ENCODE measurements around the gene KLF11. TPM values are rescaled to one million over a fixed set of nuclear protein-coding genes. Genes with fewer than 3 reads are reported as not detected.
A peak's percentile ranks its signal among the peaks of the same experiment; 100 is the strongest.

Gene KLF11
- total and polyA plus RNA-seq, 9 of the 15 experiments (the other 6 are each of a cell fraction or from before 2014, with no cell fraction given) = 2.1 to 13.4 (median 6.5) TPM

DNA sequence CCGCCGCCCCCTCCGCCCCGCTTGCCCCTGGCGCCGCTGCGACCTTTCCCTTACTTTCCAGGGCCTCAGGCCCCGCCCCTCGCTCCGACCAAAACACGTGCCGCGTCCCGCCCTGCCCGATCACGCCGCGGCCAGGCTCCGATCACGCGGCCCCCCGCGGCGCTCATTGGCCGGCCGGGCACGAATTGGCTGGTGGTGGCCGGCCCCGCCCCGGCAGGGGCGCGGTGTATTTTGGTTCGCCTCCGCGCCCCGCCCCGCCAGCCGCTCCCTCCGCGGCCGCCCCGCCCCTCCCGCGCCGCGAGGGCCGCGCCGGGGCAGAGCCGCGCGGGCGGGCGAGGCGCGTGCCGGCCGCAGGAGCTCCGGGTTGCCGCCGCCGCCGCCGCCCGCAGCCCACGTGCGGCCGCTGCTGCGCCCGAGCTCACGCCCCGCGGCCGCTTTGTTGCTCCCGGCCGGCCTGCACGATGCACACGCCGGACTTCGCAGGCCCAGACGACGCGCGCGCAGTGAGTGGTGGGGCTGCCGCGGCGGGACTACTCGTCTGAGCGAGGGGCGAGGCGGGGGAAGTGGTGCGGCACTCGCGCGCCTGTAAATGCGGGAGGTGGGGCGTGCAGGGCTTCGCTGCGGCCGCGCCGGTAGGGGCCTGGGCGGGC, at the start of gene KLF11 (continued):
- TF ChIP-seq, protein P1, sequence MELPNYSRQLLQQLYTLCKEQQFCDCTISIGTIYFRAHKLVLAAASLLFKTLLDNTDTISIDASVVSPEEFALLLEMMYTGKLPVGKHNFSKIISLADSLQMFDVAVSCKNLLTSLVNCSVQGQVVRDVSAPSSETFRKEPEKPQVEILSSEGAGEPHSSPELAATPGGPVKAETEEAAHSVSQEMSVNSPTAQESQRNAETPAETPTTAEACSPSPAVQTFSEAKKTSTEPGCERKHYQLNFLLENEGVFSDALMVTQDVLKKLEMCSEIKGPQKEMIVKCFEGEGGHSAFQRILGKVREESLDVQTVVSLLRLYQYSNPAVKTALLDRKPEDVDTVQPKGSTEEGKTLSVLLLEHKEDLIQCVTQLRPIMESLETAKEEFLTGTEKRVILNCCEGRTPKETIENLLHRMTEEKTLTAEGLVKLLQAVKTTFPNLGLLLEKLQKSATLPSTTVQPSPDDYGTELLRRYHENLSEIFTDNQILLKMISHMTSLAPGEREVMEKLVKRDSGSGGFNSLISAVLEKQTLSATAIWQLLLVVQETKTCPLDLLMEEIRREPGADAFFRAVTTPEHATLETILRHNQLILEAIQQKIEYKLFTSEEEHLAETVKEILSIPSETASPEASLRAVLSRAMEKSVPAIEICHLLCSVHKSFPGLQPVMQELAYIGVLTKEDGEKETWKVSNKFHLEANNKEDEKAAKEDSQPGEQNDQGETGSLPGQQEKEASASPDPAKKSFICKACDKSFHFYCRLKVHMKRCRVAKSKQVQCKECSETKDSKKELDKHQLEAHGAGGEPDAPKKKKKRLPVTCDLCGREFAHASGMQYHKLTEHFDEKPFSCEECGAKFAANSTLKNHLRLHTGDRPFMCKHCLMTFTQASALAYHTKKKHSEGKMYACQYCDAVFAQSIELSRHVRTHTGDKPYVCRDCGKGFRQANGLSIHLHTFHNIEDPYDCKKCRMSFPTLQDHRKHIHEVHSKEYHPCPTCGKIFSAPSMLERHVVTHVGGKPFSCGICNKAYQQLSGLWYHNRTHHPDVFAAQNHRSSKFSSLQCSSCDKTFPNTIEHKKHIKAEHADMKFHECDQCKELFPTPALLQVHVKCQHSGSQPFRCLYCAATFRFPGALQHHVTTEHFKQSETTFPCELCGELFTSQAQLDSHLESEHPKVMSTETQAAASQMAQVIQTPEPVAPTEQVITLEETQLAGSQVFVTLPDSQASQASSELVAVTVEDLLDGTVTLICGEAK (IDR thresholded peaks at IDR 0.05) = no peak
- TF ChIP-seq, protein P1 (CRISPR knock-in tag; IDR thresholded peaks at IDR 0.05) = peak; percentile 17; the same call in 1 of the 2 replicates
- TF ChIP-seq, protein P2, sequence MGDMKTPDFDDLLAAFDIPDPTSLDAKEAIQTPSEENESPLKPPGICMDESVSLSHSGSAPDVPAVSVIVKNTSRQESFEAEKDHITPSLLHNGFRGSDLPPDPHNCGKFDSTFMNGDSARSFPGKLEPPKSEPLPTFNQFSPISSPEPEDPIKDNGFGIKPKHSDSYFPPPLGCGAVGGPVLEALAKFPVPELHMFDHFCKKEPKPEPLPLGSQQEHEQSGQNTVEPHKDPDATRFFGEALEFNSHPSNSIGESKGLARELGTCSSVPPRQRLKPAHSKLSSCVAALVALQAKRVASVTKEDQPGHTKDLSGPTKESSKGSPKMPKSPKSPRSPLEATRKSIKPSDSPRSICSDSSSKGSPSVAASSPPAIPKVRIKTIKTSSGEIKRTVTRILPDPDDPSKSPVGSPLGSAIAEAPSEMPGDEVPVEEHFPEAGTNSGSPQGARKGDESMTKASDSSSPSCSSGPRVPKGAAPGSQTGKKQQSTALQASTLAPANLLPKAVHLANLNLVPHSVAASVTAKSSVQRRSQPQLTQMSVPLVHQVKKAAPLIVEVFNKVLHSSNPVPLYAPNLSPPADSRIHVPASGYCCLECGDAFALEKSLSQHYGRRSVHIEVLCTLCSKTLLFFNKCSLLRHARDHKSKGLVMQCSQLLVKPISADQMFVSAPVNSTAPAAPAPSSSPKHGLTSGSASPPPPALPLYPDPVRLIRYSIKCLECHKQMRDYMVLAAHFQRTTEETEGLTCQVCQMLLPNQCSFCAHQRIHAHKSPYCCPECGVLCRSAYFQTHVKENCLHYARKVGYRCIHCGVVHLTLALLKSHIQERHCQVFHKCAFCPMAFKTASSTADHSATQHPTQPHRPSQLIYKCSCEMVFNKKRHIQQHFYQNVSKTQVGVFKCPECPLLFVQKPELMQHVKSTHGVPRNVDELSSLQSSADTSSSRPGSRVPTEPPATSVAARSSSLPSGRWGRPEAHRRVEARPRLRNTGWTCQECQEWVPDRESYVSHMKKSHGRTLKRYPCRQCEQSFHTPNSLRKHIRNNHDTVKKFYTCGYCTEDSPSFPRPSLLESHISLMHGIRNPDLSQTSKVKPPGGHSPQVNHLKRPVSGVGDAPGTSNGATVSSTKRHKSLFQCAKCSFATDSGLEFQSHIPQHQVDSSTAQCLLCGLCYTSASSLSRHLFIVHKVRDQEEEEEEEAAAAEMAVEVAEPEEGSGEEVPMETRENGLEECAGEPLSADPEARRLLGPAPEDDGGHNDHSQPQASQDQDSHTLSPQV (IDR thresholded peaks at IDR 0.05) = peak; percentile 4; the same call in 1 of the 2 replicates
- TF ChIP-seq CHD4 (IDR thresholded peaks at IDR 0.05; ENCODE audit: insufficient read depth, insufficient replicate concordance, low read depth, low read length, poor library complexity, severe bottlenecking) (no peak), ZNF57 (CRISPR knock-in tag; IDR thresholded peaks at IDR 0.05) (no peak), NFIC (IDR thresholded peaks at IDR 0.05) (no peak), TAF7 (tag; IDR thresholded peaks at IDR 0.05) (no peak), MEF2D (tag; conservative IDR thresholded peaks at IDR 0.05; ENCODE audit: low read depth) (no peak), C11orf30 (IDR thresholded peaks at IDR 0.05; ENCODE audit: low read depth) (no peak)
- TF ChIP-seq, protein P3, sequence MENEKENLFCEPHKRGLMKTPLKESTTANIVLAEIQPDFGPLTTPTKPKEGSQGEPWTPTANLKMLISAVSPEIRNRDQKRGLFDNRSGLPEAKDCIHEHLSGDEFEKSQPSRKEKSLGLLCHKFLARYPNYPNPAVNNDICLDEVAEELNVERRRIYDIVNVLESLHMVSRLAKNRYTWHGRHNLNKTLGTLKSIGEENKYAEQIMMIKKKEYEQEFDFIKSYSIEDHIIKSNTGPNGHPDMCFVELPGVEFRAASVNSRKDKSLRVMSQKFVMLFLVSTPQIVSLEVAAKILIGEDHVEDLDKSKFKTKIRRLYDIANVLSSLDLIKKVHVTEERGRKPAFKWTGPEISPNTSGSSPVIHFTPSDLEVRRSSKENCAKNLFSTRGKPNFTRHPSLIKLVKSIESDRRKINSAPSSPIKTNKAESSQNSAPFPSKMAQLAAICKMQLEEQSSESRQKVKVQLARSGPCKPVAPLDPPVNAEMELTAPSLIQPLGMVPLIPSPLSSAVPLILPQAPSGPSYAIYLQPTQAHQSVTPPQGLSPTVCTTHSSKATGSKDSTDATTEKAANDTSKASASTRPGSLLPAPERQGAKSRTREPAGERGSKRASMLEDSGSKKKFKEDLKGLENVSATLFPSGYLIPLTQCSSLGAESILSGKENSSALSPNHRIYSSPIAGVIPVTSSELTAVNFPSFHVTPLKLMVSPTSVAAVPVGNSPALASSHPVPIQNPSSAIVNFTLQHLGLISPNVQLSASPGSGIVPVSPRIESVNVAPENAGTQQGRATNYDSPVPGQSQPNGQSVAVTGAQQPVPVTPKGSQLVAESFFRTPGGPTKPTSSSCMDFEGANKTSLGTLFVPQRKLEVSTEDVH (IDR thresholded peaks at IDR 0.05; ENCODE audit: low read depth, partially characterized antibody) = no peak
